SK-N-SH (cell line): Measurements from ENCODE around the gene LRP1.

Source experiments
- CHD2 ChIP-seq: fragments of 150-350 bp; IDR thresholded peaks from 2 replicates; pipeline ENCODE4 v1.6.1; 2018; ENCODE audit warnings: low read length; ENCODE audit not compliant: partially characterized antibody
- EP300 ChIP-seq, 2 experiments: IDR thresholded peaks; 2 replicates each; pipeline versions ENCODE4 v1.4.0 to v1.6.1; 2012; ENCODE audit warnings: borderline replicate concordance in 1 of 2, low read depth in 1 of 2, low read length in 1 of 2
- MAX ChIP-seq: IDR thresholded peaks from 2 replicates; pipeline ENCODE4 v1.4.0; 2012; ENCODE audit warnings: low read depth
- MXI1 ChIP-seq: IDR thresholded peaks from 2 replicates; pipeline ENCODE4 v1.6.1; 2012; ENCODE audit warnings: mild to moderate bottlenecking, low read depth, low read length, improper control_type of control experiment
- NFIC ChIP-seq: IDR thresholded peaks from 2 replicates; pipeline ENCODE4 v1.4.0; 2012; ENCODE audit warnings: borderline replicate concordance
- POLR2AphosphoS5 ChIP-seq: IDR thresholded peaks from 2 replicates; pipeline ENCODE4 v1.6.1; 2012; ENCODE audit warnings: low read depth, low read length
- RAD21 ChIP-seq: IDR thresholded peaks from 2 replicates; pipeline ENCODE4 v1.6.1; 2012; ENCODE audit warnings: mild to moderate bottlenecking, low read length
- SIN3A ChIP-seq: IDR thresholded peaks from 2 replicates; pipeline ENCODE4 v1.6.1; 2012; ENCODE audit warnings: low read depth, mild to moderate bottlenecking, low read length, moderate library complexity, borderline replicate concordance
- SMC3 ChIP-seq: IDR thresholded peaks from 2 replicates; pipeline ENCODE4 v1.6.1; 2012; ENCODE audit warnings: low read depth, low read length, improper control_type of control experiment
- TAF1 ChIP-seq: IDR thresholded peaks from 2 replicates; pipeline ENCODE4 v1.6.1; 2012; ENCODE audit warnings: low read depth, mild to moderate bottlenecking, low read length, moderate library complexity, borderline replicate concordance
- TCF12 ChIP-seq: IDR thresholded peaks from 2 replicates; pipeline ENCODE4 v1.4.0; 2012
- TEAD4 ChIP-seq: IDR thresholded peaks from 2 replicates; pipeline ENCODE4 v1.4.0; 2012; ENCODE audit warnings: mild to moderate bottlenecking, borderline replicate concordance; ENCODE audit not compliant: insufficient read depth
- TF ChIP-seq, protein P1 (sequence below): fragments of 200-600 bp; sonication (generic); IDR thresholded peaks from 2 replicates; pipeline ENCODE4 v1.6.1; 2017; ENCODE audit warnings: antibody characterized with exemption, mild to moderate bottlenecking, moderate library complexity
- TF ChIP-seq, protein P2 (sequence below): fragments of 150-350 bp; IDR thresholded peaks from 2 replicates; pipeline ENCODE4 v1.6.1; 2017; ENCODE audit warnings: antibody characterized with exemption, low read length, low read depth, borderline replicate concordance

GRCh38 chr12:57092529-57092862 is 35.8 kb upstream of the LRP1 start:
- TF ChIP-seq POLR2AphosphoS5 (no peak), NFIC (no peak), SMC3 (no peak), TEAD4 (no peak), MAX (no peak), TAF1 (no peak), CHD2 (no peak), TCF12 (no peak), EP300 (IDR thresholded peaks at IDR 0.05; ENCODE audit: borderline replicate concordance in 1 of 2, low read depth in 1 of 2, low read length in 1 of 2) (no peak), MXI1 (no peak), RAD21 (no peak), SIN3A (no peak)
- TF ChIP-seq, protein P1, sequence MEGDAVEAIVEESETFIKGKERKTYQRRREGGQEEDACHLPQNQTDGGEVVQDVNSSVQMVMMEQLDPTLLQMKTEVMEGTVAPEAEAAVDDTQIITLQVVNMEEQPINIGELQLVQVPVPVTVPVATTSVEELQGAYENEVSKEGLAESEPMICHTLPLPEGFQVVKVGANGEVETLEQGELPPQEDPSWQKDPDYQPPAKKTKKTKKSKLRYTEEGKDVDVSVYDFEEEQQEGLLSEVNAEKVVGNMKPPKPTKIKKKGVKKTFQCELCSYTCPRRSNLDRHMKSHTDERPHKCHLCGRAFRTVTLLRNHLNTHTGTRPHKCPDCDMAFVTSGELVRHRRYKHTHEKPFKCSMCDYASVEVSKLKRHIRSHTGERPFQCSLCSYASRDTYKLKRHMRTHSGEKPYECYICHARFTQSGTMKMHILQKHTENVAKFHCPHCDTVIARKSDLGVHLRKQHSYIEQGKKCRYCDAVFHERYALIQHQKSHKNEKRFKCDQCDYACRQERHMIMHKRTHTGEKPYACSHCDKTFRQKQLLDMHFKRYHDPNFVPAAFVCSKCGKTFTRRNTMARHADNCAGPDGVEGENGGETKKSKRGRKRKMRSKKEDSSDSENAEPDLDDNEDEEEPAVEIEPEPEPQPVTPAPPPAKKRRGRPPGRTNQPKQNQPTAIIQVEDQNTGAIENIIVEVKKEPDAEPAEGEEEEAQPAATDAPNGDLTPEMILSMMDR = no peak
- TF ChIP-seq, protein P2, sequence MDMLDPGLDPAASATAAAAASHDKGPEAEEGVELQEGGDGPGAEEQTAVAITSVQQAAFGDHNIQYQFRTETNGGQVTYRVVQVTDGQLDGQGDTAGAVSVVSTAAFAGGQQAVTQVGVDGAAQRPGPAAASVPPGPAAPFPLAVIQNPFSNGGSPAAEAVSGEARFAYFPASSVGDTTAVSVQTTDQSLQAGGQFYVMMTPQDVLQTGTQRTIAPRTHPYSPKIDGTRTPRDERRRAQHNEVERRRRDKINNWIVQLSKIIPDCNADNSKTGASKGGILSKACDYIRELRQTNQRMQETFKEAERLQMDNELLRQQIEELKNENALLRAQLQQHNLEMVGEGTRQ = no peak
